Measurements from ENCODE around the gene DMRT1. TPM values are rescaled to one million over a fixed set of nuclear protein-coding genes. Genes with fewer than 3 reads are reported as not detected.

Gene DMRT1
- total RNA-seq, 1 donor from 2014 or later, result not detected

GRCh38 chr9:875119-875962, 33.8 kb downstream of the DMRT1 start:
- H4K20me1 ChIP-seq (ENCODE audit: insufficient read depth, low read length), result no peaks in the 10 kb centered on the region
- FAIRE-seq (no peak), DNase-seq (ENCODE audit: low read depth) (no peak)
- H3K9ac ChIP-seq (ENCODE audit: low read length), result no peak overlapping the region
- Mint-ChIP-seq H3K4me1 (ENCODE audit: low read depth, unreplicated experiment) (no peaks in the 10 kb centered on the region), H3K4me3 (ENCODE audit: unreplicated experiment) (no peak overlapping the region), H3K36me3 (ENCODE audit: low read depth, unreplicated experiment) (no peaks in the 10 kb centered on the region), H3K27me3 (ENCODE audit: low read depth, unreplicated experiment) (peaks cover 13% of the 10 kb centered on the region), H3K27ac (ENCODE audit: unreplicated experiment) (no peak overlapping the region), H3K9me3 (ENCODE audit: unreplicated experiment) (no peaks in the 10 kb centered on the region)
- H3K79me2 ChIP-seq (ENCODE audit: insufficient read depth, low read length), result no peaks in the 10 kb centered on the region
- no peak overlapping the region for H2AFZ ChIP-seq (ENCODE audit: low read depth, low read length)
- no peak overlapping the region for H3K4me2 ChIP-seq (ENCODE audit: low read length)
- TF ChIP-seq EZH2 (IDR thresholded peaks at IDR 0.05; ENCODE audit: insufficient read depth, low read length) (no peak), CTCF (IDR thresholded peaks at IDR 0.05; ENCODE audit: insufficient read depth, low read depth, low read length) (no peak)
- no peaks in the 10 kb centered on the region for H3K9me3 ChIP-seq (ENCODE audit: insufficient read depth, low read depth, low read length)
- H3K27ac ChIP-seq (ENCODE audit: low read depth, low read length), result no peak overlapping the region
- H3K4me1 ChIP-seq (ENCODE audit: insufficient read depth, low read length), result no peaks in the 10 kb centered on the region
- no peak overlapping the region for H3K4me3 ChIP-seq (ENCODE audit: insufficient read depth, low read depth, low read length)
- no peaks in the 10 kb centered on the region for H3K36me3 ChIP-seq (ENCODE audit: insufficient read depth, low read length)
- H3K27me3 ChIP-seq (ENCODE audit: insufficient read depth, low read length), result no peaks in the 10 kb centered on the region

GRCh38 chr9:876425-876824, 34.9 kb downstream of the DMRT1 start:
- Mint-ChIP-seq H3K4me1 (ENCODE audit: low read depth, unreplicated experiment) (no peaks in the 10 kb centered on the region), H3K27me3 (ENCODE audit: low read depth, unreplicated experiment) (peaks cover 17% of the 10 kb centered on the region), H3K4me3 (ENCODE audit: unreplicated experiment) (no peak overlapping the region), H3K27ac (ENCODE audit: unreplicated experiment) (no peak overlapping the region), H3K36me3 (ENCODE audit: low read depth, unreplicated experiment) (no peaks in the 10 kb centered on the region), H3K9me3 (ENCODE audit: unreplicated experiment) (no peaks in the 10 kb centered on the region)
- Histone ChIP-seq H4K20me1 (ENCODE audit: insufficient read depth, low read length) (no peaks in the 10 kb centered on the region), H3K4me1 (ENCODE audit: insufficient read depth, low read length) (no peaks in the 10 kb centered on the region), H3K9me3 (ENCODE audit: insufficient read depth, low read depth, low read length) (no peaks in the 10 kb centered on the region), H3K9ac (ENCODE audit: low read length) (no peak overlapping the region), H3K79me2 (ENCODE audit: insufficient read depth, low read length) (no peaks in the 10 kb centered on the region), H3K36me3 (ENCODE audit: insufficient read depth, low read length) (no peaks in the 10 kb centered on the region), H3K27me3 (ENCODE audit: insufficient read depth, low read length) (no peaks in the 10 kb centered on the region), H2AFZ (ENCODE audit: low read depth, low read length) (no peak overlapping the region), H3K4me3 (ENCODE audit: insufficient read depth, low read depth, low read length) (no peak overlapping the region), H3K27ac (ENCODE audit: low read depth, low read length) (no peak overlapping the region), H3K4me2 (ENCODE audit: low read length) (no peak overlapping the region)
- no peak for FAIRE-seq
- no peak for TF ChIP-seq CTCF (IDR thresholded peaks at IDR 0.05; ENCODE audit: insufficient read depth, low read depth, low read length)
- TF ChIP-seq EZH2 (IDR thresholded peaks at IDR 0.05; ENCODE audit: insufficient read depth, low read length), result no peak
- no peak for DNase-seq (ENCODE audit: low read depth)

GRCh38 chr9:878239-878638, 36.7 kb downstream of the DMRT1 start:
- Histone ChIP-seq H3K27ac (ENCODE audit: low read depth, low read length) (no peak overlapping the region), H3K4me2 (ENCODE audit: low read length) (no peak overlapping the region), H3K36me3 (ENCODE audit: insufficient read depth, low read length) (no peaks in the 10 kb centered on the region), H2AFZ (ENCODE audit: low read depth, low read length) (no peak overlapping the region), H3K79me2 (ENCODE audit: insufficient read depth, low read length) (no peaks in the 10 kb centered on the region), H3K9ac (ENCODE audit: low read length) (no peak overlapping the region), H3K4me3 (ENCODE audit: insufficient read depth, low read depth, low read length) (no peak overlapping the region), H3K9me3 (ENCODE audit: insufficient read depth, low read depth, low read length) (no peaks in the 10 kb centered on the region), H3K4me1 (ENCODE audit: insufficient read depth, low read length) (no peaks in the 10 kb centered on the region), H4K20me1 (ENCODE audit: insufficient read depth, low read length) (no peaks in the 10 kb centered on the region), H3K27me3 (ENCODE audit: insufficient read depth, low read length) (no peaks in the 10 kb centered on the region)
- Mint-ChIP-seq H3K27me3 (ENCODE audit: low read depth, unreplicated experiment) (peaks cover 26% of the 10 kb centered on the region), H3K4me3 (ENCODE audit: unreplicated experiment) (no peak overlapping the region), H3K4me1 (ENCODE audit: low read depth, unreplicated experiment) (no peaks in the 10 kb centered on the region), H3K27ac (ENCODE audit: unreplicated experiment) (no peak overlapping the region), H3K36me3 (ENCODE audit: low read depth, unreplicated experiment) (no peaks in the 10 kb centered on the region), H3K9me3 (ENCODE audit: unreplicated experiment) (no peaks in the 10 kb centered on the region)
- FAIRE-seq (no peak), DNase-seq (ENCODE audit: low read depth) (no peak)
- no peak for TF ChIP-seq CTCF (IDR thresholded peaks at IDR 0.05; ENCODE audit: insufficient read depth, low read depth, low read length)
- TF ChIP-seq EZH2 (IDR thresholded peaks at IDR 0.05; ENCODE audit: insufficient read depth, low read length), result no peak
